Measurements from ENCODE around the gene MRPS2.
A peak's percentile ranks its signal among the peaks of the same experiment; 100 is the strongest.

MRPS2 gene

DNA sequence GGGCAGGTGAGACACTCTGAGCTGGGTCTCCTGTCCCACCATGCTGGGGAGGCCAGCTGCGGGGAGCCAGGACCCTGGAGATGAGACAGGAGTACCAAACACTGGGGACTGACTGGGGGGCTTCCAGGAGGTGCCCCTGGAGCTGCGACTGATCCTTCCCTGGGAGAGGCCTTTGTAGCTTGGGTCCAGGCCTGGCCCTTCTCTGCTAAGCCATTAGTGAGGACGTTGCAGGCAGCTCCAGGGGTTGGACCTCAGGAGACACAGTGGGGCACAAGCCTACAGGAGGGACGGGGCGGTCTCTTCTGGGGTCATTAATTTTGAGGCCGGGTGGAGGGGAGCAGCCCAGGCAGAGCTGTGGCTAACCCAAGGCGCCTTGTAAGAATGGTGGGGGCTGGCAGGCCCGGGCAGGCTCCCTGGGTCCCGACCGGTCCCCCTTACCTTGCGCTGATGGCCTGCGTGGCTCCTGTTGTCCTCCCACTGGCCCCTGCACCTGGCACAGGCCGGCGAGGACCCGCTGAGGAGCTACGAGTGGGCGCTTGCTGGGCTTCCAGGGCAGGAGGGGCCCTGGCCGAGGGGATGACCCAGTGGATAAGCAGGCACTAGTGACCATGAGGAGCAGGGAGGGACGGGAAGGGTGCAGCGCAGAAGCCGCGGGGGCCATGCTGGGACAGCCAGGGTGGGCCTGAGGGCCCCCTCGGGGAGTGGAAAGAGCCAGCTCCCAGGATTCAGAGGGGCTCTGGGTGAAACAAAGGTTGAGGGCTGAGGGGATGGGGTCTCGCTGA is 5.1 kb downstream of the MRPS2 start:
- no peak overlapping the region for H3K4me3 ChIP-seq (replicated peaks in 1 of 2; ENCODE audit: low read depth in 2 of 2, low read length in 2 of 2)
- TF ChIP-seq, protein P1, sequence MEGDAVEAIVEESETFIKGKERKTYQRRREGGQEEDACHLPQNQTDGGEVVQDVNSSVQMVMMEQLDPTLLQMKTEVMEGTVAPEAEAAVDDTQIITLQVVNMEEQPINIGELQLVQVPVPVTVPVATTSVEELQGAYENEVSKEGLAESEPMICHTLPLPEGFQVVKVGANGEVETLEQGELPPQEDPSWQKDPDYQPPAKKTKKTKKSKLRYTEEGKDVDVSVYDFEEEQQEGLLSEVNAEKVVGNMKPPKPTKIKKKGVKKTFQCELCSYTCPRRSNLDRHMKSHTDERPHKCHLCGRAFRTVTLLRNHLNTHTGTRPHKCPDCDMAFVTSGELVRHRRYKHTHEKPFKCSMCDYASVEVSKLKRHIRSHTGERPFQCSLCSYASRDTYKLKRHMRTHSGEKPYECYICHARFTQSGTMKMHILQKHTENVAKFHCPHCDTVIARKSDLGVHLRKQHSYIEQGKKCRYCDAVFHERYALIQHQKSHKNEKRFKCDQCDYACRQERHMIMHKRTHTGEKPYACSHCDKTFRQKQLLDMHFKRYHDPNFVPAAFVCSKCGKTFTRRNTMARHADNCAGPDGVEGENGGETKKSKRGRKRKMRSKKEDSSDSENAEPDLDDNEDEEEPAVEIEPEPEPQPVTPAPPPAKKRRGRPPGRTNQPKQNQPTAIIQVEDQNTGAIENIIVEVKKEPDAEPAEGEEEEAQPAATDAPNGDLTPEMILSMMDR (IDR thresholded peaks at IDR 0.05; ENCODE audit: low read depth, low read length) = no peak
- DNase-seq (ENCODE audit: low read depth in 2 of 2) = no peak

DNA sequence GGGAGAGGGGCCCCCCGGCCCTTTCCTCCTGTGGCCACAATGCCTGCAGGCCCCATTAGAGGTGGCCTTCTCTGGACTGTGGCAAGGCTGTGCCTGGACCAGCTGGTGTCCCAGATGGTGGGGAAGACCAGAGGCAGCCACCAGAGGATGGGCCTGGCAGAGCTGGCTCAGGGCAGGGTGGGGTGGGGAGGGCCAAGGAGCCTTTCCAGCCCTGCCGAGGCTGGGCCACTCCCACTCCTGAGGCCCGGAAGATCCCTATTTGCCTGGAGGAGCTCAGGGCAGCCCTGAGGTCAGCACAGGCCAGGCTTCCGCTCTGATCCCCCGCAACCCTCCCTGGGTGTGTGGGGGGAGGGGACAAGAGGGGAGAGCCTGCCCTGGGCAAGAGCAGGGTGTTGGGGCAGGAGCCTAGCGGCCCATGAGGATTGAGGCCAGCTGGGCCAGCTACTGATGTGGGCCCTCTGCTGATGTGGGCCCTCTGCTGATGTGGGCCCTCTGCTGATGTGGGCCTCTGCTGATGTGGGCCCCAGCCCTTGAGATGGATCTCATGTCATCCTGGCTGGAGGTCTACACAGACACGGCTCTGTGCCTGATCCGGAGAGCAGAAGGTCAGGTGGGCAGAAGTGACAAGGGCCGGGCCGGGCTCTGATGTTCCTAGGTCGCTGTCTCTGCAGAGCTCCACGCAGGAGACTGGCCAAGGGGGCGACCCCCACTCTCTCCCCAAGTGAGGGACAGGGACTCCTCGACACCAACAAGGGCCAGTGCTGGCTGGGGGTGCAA is 6.0 kb downstream of the MRPS2 start:
- TF ChIP-seq, protein P1 (IDR thresholded peaks at IDR 0.05; ENCODE audit: low read depth, low read length) = no peak
- peak in 1 of 2 donors; percentile 34 for DNase-seq (ENCODE audit: low read depth in 2 of 2)
- no peak overlapping the region for H3K4me3 ChIP-seq (replicated peaks in 1 of 2; ENCODE audit: low read depth in 2 of 2, low read length in 2 of 2)

DNA sequence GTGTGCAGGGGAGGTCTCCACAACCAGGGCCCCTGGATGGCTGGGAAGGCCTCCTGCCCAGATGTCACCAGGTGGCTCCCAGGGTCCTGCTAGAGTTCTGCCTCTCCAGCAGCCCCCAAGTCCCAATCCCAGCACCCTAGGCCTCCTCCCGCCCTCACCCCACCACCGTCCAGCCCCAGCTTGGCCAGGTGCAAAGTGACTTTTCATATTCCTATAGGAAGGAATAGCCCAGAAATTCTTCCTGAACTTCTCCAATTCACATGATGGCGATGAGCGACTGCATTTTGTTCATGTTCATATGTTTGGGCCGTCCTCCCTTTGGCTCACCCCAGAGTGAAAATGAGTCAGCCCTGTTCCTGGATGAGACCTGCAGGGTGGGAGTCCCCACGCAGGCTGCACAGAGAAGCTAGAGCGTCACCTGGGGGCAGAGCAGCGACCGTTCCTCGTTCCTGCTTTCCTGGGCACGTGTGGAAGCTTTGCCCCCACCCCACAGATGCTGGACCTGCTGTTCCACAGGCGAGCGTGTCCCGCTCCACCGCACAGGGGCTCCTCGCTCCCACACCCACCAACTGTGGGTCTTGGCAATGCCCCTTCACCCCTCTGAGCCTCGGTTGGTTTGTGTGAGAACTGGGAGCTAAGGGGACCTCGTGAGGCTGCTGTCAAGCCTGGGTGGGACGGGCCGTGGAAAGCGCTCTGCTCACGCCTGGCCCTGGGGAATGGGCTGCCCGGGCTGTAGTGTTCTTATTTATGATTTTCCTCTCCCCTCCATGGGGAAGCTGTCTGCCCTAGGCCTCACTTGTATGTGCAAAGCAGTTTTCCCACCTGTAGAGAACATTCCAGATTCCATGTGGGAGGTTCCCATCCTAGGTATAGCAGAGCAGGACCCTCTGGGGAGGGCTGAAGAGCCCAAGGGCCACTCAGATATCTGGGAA is 6.9 kb downstream of the MRPS2 start:
- DNase-seq (ENCODE audit: low read depth in 2 of 2) = no peak
- no peak overlapping the region for H3K4me3 ChIP-seq (replicated peaks in 1 of 2; ENCODE audit: low read depth in 2 of 2, low read length in 2 of 2)
- TF ChIP-seq, protein P1 (IDR thresholded peaks at IDR 0.05; ENCODE audit: low read depth, low read length) = no peak

DNA sequence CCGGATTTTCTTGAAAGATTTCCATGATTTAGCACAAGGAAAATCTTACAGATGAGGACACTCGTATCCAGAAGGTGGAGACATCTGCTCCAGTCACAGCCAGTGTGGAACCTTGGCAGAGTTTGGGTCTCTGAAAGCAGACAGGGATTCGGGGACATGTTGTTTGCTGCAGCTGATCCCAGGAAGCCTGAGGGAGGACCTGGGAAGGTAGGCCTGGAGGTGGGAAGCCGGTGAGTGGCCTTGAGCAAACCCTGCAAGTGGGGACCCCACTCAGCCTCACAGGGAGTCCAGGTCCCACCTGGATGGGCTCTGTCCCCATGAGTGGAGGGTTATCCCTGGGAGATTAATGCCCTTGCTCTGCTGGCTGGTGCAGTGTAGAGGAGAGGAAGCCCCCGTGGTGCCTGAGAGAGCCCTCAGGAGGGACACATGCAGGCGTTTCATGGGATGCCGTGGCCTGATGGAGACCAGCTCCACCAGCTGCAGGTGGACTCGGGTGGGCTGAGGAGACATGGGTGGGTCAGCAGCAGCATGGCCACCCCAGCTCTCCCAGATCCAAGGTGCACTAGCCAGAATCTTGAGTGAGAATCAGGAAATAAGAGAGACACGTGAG is 7.8 kb downstream of the MRPS2 start:
- TF ChIP-seq, protein P1 (IDR thresholded peaks at IDR 0.05; ENCODE audit: low read depth, low read length) = no peak
- no peak overlapping the region for H3K4me3 ChIP-seq (replicated peaks in 1 of 2; ENCODE audit: low read depth in 2 of 2, low read length in 2 of 2)
- no peak for DNase-seq (ENCODE audit: low read depth in 2 of 2)

DNA sequence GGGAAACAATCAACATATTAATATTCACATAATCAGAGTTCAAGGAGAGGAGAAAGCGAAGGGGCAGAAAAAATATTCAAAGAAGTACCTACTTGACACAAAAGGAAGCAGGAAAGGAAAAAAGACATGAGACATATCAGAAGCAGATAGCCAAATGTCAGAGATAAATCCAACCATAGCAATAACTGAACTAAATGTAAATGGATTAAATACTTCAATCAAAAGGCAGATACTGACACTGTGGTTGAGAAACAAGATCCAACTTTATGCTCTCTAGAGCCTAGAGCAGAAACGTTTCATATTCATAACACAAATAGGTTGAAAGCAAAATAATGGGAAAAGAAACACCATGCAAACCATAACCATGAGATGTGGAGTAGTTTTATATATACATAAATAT is 9.0 kb downstream of the MRPS2 start:
- TF ChIP-seq, protein P1 (IDR thresholded peaks at IDR 0.05; ENCODE audit: low read depth, low read length) = no peak
- no peak overlapping the region for H3K4me3 ChIP-seq (replicated peaks in 1 of 2; ENCODE audit: low read depth in 2 of 2, low read length in 2 of 2)
- DNase-seq (ENCODE audit: low read depth in 2 of 2) = no peak

DNA sequence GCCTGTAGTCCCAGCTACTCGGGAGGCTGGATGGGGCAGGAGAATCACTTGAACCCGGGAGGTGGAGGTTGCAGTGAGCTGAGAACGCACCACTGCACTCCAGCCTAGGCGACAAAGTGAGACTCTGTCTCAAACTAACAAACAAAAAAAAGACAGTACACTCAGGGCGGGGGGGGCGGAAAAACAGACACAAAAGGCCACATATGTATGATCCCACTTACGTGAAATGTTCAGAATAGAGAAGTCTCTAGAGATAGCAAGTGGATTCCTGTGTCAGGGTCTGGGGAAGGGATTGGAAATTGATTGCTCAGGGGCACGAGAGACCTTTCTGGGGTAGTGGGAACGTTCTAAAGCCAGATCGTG is 11.7 kb downstream of the MRPS2 start:
- H3K4me3 ChIP-seq (replicated peaks in 1 of 2; ENCODE audit: low read depth in 2 of 2, low read length in 2 of 2) = no peak overlapping the region
- no peak for DNase-seq (ENCODE audit: low read depth in 2 of 2)
- TF ChIP-seq, protein P1 (IDR thresholded peaks at IDR 0.05; ENCODE audit: low read depth, low read length) = no peak
